ENCODE data around the gene NCKAP5. TPM values are rescaled to one million over a fixed set of nuclear protein-coding genes. Genes with fewer than 3 reads are reported as not detected.

Gene NCKAP5
- total and polyA plus RNA-seq, 2 experiments from 2014 or later, result 2.2 to 5.5 TPM

DNA sequence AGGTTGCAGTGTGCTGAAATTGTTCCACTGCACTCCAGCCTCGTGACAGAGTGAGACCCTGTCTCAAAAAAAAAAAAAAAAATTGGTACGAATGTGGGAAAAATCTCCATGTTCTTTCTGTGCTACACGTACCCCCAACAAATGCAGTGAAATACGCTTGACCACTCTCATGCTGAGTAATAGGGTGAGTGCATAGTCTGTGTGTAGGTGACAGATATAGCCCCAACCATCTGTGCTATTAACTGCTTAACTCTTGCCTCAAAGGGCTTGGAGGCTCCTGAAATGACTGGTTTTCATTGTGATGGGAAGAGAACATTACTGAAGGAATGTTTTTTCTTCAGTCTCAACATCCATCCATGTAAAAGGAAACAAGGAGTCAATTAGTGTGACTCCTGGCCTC lies 913.9 kb downstream of the NCKAP5 start:
- H3K79me2 ChIP-seq, result no peaks in the 10 kb centered on the region
- H3K27me3 ChIP-seq, result no peaks in the 10 kb centered on the region
- TF ChIP-seq EZH2phosphoT487 (IDR thresholded peaks at IDR 0.05; ENCODE audit: low read depth, severe bottlenecking, unreplicated experiment), result no peak
- no peak for TF ChIP-seq EZH2 (IDR thresholded peaks at IDR 0.05; ENCODE audit: borderline replicate concordance)
- TF ChIP-seq, protein P1, sequence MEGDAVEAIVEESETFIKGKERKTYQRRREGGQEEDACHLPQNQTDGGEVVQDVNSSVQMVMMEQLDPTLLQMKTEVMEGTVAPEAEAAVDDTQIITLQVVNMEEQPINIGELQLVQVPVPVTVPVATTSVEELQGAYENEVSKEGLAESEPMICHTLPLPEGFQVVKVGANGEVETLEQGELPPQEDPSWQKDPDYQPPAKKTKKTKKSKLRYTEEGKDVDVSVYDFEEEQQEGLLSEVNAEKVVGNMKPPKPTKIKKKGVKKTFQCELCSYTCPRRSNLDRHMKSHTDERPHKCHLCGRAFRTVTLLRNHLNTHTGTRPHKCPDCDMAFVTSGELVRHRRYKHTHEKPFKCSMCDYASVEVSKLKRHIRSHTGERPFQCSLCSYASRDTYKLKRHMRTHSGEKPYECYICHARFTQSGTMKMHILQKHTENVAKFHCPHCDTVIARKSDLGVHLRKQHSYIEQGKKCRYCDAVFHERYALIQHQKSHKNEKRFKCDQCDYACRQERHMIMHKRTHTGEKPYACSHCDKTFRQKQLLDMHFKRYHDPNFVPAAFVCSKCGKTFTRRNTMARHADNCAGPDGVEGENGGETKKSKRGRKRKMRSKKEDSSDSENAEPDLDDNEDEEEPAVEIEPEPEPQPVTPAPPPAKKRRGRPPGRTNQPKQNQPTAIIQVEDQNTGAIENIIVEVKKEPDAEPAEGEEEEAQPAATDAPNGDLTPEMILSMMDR (IDR thresholded peaks at IDR 0.05; ENCODE audit: poor library complexity), result no peak
- no peak for DNase-seq (ENCODE audit: low spot score)
- no peaks in the 10 kb centered on the region for H3K9me3 ChIP-seq (ENCODE audit: low read depth)
- no peak overlapping the region for H3K4me2 ChIP-seq
- 65% methylated on average over 4 of the region's 4 CpGs for WGBS (ENCODE audit: low lambda C conversion rate, missing lambda C conversion rate)
- H3K27ac ChIP-seq, result no peak overlapping the region
- H3K36me3 ChIP-seq (replicated peaks; ENCODE audit: insufficient read depth, low read depth), result no peaks in the 10 kb centered on the region
- H3K4me3 ChIP-seq, result no peak overlapping the region
- no peak overlapping the region for H2AFZ ChIP-seq
- no peaks in the 10 kb centered on the region for H3K4me1 ChIP-seq (ENCODE audit: insufficient read depth)
- H4K20me1 ChIP-seq (ENCODE audit: insufficient read depth, poor library complexity, severe bottlenecking), result no peaks in the 10 kb centered on the region
- no peaks in the 10 kb centered on the region for H3K9me2 ChIP-seq (replicated peaks; ENCODE audit: insufficient read depth)

DNA sequence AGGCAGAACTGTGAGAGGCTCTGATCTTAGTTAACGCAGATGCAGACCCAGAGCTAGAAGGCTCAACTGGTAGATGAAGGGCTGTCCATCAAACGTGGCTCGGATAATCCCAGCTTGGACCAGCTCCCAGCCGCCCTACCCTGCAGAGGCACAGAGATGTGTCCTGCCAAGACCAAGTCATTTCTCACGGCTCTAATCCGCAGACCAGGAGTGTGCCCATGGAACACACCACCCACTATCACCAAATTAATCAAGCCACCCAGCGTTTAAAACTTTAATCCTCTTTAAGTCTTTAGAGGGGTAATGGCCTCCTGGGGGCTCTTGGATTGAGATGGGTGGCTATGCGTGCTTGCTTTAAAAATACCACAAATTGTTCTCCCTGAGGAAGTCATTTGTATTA lies 915.8 kb downstream of the NCKAP5 start:
- Histone ChIP-seq H3K27me3 (no peaks in the 10 kb centered on the region), H3K9me3 (ENCODE audit: low read depth) (no peaks in the 10 kb centered on the region), H3K36me3 (replicated peaks; ENCODE audit: insufficient read depth, low read depth) (no peaks in the 10 kb centered on the region), H4K20me1 (ENCODE audit: insufficient read depth, poor library complexity, severe bottlenecking) (no peaks in the 10 kb centered on the region), H3K27ac (no peak overlapping the region), H3K4me2 (no peak overlapping the region), H3K9me2 (replicated peaks; ENCODE audit: insufficient read depth) (no peaks in the 10 kb centered on the region), H2AFZ (no peak overlapping the region), H3K4me3 (no peak overlapping the region), H3K4me1 (ENCODE audit: insufficient read depth) (no peaks in the 10 kb centered on the region), H3K79me2 (no peaks in the 10 kb centered on the region)
- TF ChIP-seq EZH2 (IDR thresholded peaks at IDR 0.05; ENCODE audit: borderline replicate concordance), result no peak
- no peak for TF ChIP-seq EZH2phosphoT487 (IDR thresholded peaks at IDR 0.05; ENCODE audit: low read depth, severe bottlenecking, unreplicated experiment)
- TF ChIP-seq, protein P1 (IDR thresholded peaks at IDR 0.05; ENCODE audit: poor library complexity), result no peak
- 70% methylated on average over 8 of the region's 8 CpGs for WGBS (ENCODE audit: low lambda C conversion rate, missing lambda C conversion rate)
- DNase-seq (ENCODE audit: low spot score), result no peak

DNA sequence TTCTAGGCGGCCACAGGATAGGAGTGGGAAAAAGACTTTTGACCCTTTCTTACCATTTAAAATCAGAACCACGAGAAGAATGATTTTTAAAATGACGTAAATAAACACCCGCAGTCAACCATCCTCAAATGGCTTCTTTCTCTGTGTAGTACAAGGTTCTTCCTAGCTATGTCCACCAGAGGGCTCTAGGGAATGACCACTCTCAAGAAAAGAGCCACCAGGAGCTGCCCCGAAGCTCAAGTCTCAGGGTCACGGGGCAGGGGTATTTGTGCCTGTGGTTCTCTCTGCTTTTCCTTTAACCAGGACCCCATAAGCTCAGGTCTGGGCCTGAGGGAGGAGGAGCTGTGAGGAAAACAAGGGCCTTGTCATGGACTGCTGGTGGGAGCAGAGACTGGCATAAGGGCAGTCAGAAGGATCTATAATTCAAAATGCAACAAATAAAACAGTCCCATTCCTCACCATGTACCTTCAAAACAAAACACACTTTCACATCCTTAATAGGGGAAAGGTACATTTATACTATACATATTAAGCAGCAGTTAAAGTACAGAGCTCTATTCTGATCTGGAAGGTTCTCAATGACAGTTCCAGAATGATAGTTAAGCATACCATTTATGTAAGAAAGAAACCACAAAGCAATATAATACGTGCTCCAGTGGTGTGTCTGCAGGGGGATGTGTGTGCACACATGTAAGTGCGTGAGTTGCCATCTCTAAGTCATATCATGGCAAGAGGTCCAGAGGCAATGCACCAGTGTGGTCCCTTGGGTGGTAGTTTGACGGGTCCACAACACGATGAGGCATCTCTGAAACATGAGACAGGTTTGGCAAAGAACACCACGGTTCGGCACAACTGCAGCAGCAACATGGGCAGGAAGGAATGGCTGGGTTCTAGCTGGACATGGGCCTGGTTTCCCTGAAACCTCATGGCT lies 916.9 kb downstream of the NCKAP5 start:
- no peaks in the 10 kb centered on the region for H3K4me1 ChIP-seq (ENCODE audit: insufficient read depth)
- no peaks in the 10 kb centered on the region for H3K9me3 ChIP-seq (ENCODE audit: low read depth)
- H3K27me3 ChIP-seq, result no peaks in the 10 kb centered on the region
- H3K36me3 ChIP-seq (replicated peaks; ENCODE audit: insufficient read depth, low read depth), result no peaks in the 10 kb centered on the region
- no peaks in the 10 kb centered on the region for H4K20me1 ChIP-seq (ENCODE audit: insufficient read depth, poor library complexity, severe bottlenecking)
- H3K9me2 ChIP-seq (replicated peaks; ENCODE audit: insufficient read depth), result no peaks in the 10 kb centered on the region
- no peaks in the 10 kb centered on the region for H3K79me2 ChIP-seq
- no peak overlapping the region for H2AFZ ChIP-seq
- TF ChIP-seq EZH2 (IDR thresholded peaks at IDR 0.05; ENCODE audit: borderline replicate concordance), result no peak
- TF ChIP-seq, protein P1 (IDR thresholded peaks at IDR 0.05; ENCODE audit: poor library complexity), result peak; percentile 63
- no peak overlapping the region for H3K4me2 ChIP-seq
- no peak overlapping the region for H3K27ac ChIP-seq
- 63% methylated on average over 12 of the region's 12 CpGs for WGBS (ENCODE audit: low lambda C conversion rate, missing lambda C conversion rate)
- H3K4me3 ChIP-seq, result no peak overlapping the region
- peak; percentile 70 for DNase-seq (ENCODE audit: low spot score)
